Fibroblast of lung (primary cell): ENCODE results near the gene NHSL1.

Experiments
- CTCF ChIP-seq, 2 donors: IDR thresholded peaks in 1 of 2; conservative IDR thresholded peaks in 1 of 2; 1 replicate in 1 of 2; 2 replicates in 1 of 2; pipeline ENCODE4 v1.5.1; 2011 to 2012; ENCODE audit warnings: low read length in 2 of 2, control low read depth in 1 of 2, inconsistent platforms in 1 of 2, low read depth in 1 of 2, mild to moderate bottlenecking in 1 of 2
- EZH2 ChIP-seq: IDR thresholded peaks from 2 replicates; pipeline ENCODE4 v1.5.1; 2012; ENCODE audit warnings: low read length, control low read depth, mild to moderate bottlenecking; ENCODE audit errors: missing control alignments

GRCh38 chr6:138497286-138497685, 2.0 kb downstream of the NHSL1 start:
- TF ChIP-seq CTCF (conservative IDR thresholded peaks at IDR 0.05 in 1 of 2, IDR thresholded peaks at IDR 0.05 in 1 of 2; ENCODE audit: low read depth in 1 of 2, low read length in 2 of 2) = no peak
- TF ChIP-seq EZH2 = no peak
